Loucy (cell line): ENCODE data around the gene RTCA.

Experiments
- EZH2phosphoT487 ChIP-seq: fragments of 200-600 bp; IDR thresholded peaks from 2 replicates; pipeline ENCODE4 v1.6.1; 2018; ENCODE audit warnings: antibody characterized with exemption, mild to moderate bottlenecking, moderate library complexity, borderline replicate concordance
- TF ChIP-seq, protein P1 (sequence below): fragments of 200-600 bp; sonication (generic); conservative IDR thresholded peaks from 2 replicates; pipeline ENCODE4 v1.5.1; 2014; ENCODE audit warnings: mild to moderate bottlenecking, antibody characterized with exemption, low read length

DNA sequence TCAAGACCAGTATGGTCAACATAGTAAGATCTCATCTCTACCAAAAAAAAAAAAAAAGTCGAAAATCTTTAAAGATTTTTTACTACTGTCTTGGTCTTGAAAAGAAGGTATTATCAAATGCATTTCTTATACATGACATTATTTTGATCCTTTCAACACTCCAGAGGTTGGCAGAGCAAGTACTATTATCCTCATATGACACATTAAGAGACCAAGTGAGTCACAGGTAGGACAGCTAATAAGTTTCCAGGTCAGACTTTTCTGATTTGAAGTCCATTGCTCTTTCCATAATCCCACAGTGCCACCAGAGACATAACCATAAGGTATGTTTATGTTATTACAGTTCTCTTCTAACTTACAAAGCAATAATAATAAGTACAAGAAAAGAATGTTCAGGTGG is 31.6 kb upstream of the RTCA start:
- TF ChIP-seq, protein P1, sequence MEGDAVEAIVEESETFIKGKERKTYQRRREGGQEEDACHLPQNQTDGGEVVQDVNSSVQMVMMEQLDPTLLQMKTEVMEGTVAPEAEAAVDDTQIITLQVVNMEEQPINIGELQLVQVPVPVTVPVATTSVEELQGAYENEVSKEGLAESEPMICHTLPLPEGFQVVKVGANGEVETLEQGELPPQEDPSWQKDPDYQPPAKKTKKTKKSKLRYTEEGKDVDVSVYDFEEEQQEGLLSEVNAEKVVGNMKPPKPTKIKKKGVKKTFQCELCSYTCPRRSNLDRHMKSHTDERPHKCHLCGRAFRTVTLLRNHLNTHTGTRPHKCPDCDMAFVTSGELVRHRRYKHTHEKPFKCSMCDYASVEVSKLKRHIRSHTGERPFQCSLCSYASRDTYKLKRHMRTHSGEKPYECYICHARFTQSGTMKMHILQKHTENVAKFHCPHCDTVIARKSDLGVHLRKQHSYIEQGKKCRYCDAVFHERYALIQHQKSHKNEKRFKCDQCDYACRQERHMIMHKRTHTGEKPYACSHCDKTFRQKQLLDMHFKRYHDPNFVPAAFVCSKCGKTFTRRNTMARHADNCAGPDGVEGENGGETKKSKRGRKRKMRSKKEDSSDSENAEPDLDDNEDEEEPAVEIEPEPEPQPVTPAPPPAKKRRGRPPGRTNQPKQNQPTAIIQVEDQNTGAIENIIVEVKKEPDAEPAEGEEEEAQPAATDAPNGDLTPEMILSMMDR: no peak
- no peak for TF ChIP-seq EZH2phosphoT487
